GM23338 (cell line): ENCODE measurements around the gene ROPN1L. TPM values are rescaled to one million over a fixed set of nuclear protein-coding genes. Genes with fewer than 3 reads are reported as not detected.

Source experiments
- ATAC-seq: fragments of 200-7000 bp; cut with Tn5 transposase; 3 replicates; pipeline ENCODE4 v1.9.1; 2020
- DNase-seq: peaks from one replicate; pipeline ENCODE4 v3.0.0-alpha.2; 2015; ENCODE audit warnings: low spot score
- H2AFZ ChIP-seq: fragments of 200-600 bp; sonication (generic); 2 replicates; pipeline ENCODE4 v1.8.0; 2016; ENCODE audit warnings: antibody characterized with exemption, mild to moderate bottlenecking, moderate library complexity
- H3F3A ChIP-seq: fragments of 200-600 bp; sonication (generic); replicated peaks from 2 replicates; pipeline ENCODE4 v1.8.0; 2017; ENCODE audit warnings: antibody characterized with exemption, mixed run types, low read depth
- H3K27ac ChIP-seq: fragments of 200-600 bp; sonication (generic); 2 replicates; pipeline ENCODE4 v1.6.1; 2016; ENCODE audit warnings: low read depth
- H3K27me3 ChIP-seq: fragments of 200-600 bp; sonication (generic); 2 replicates; pipeline ENCODE4 v1.8.0; 2016; ENCODE audit warnings: mild to moderate bottlenecking, mixed run types, moderate library complexity; ENCODE audit not compliant: insufficient read depth
- H3K36me3 ChIP-seq: fragments of 200-600 bp; sonication (generic); 2 replicates; pipeline ENCODE4 v1.8.0; 2016; ENCODE audit warnings: mild to moderate bottlenecking; ENCODE audit not compliant: insufficient read depth
- H3K4me1 ChIP-seq: fragments of 200-600 bp; sonication (generic); 2 replicates; pipeline ENCODE4 v1.8.0; 2016; ENCODE audit warnings: mild to moderate bottlenecking, moderate library complexity; ENCODE audit not compliant: insufficient read depth
- H3K4me2 ChIP-seq: fragments of 200-600 bp; sonication (generic); 2 replicates; pipeline ENCODE4 v1.7.1; 2017; ENCODE audit warnings: mixed run types
- H3K4me3 ChIP-seq: fragments of 200-600 bp; sonication (generic); 2 replicates; pipeline ENCODE4 v1.6.1; 2016; ENCODE audit warnings: mixed run types
- H3K79me2 ChIP-seq: fragments of 200-600 bp; sonication (generic); replicated peaks from 2 replicates; pipeline ENCODE4 v1.8.0; 2017; ENCODE audit warnings: mild to moderate bottlenecking; ENCODE audit not compliant: insufficient read depth
- H3K9me2 ChIP-seq: fragments of 200-600 bp; sonication (generic); 2 replicates; pipeline ENCODE4 v1.8.0; 2017; ENCODE audit not compliant: insufficient read depth
- H4K20me1 ChIP-seq: fragments of 200-600 bp; sonication (generic); replicated peaks from 2 replicates; pipeline ENCODE4 v1.8.0; 2017; ENCODE audit warnings: mild to moderate bottlenecking; ENCODE audit not compliant: insufficient read depth
- H3K27ac Mint-ChIP-seq: 2 replicates; pipeline ENCODE4 v1.8.0; 2020; ENCODE audit warnings: inconsistent platforms, mild to moderate bottlenecking, moderate library complexity, mixed read lengths
- H3K27me3 Mint-ChIP-seq: 3 replicates; pipeline ENCODE4 v1.8.0; 2022; ENCODE audit warnings: low read depth, mild to moderate bottlenecking, moderate library complexity, mixed read lengths, inconsistent platforms; ENCODE audit not compliant: insufficient read depth, poor library complexity
- H3K36me3 Mint-ChIP-seq: 3 replicates; pipeline ENCODE4 v1.8.0; 2021; ENCODE audit warnings: low read depth, mild to moderate bottlenecking, inconsistent platforms, moderate library complexity, mixed read lengths
- H3K4me1 Mint-ChIP-seq: 3 replicates; pipeline ENCODE4 v1.8.0; 2020; ENCODE audit warnings: mild to moderate bottlenecking, inconsistent platforms, mixed read lengths
- H3K4me3 Mint-ChIP-seq: 3 replicates; pipeline ENCODE4 v1.8.0; 2021; ENCODE audit warnings: moderate library complexity, mild to moderate bottlenecking, inconsistent platforms, mixed read lengths
- H3K9me3 Mint-ChIP-seq: 3 replicates; pipeline ENCODE4 v1.8.0; 2020; ENCODE audit warnings: moderate library complexity, mild to moderate bottlenecking, inconsistent platforms, mixed read lengths
- CREB1 ChIP-seq: fragments of 250-450 bp; sonication (Bioruptor Pico); IDR thresholded peaks from 2 replicates; pipeline ENCODE4 v1.5.0; 2020; ENCODE audit warnings: low read depth, mild to moderate bottlenecking, moderate library complexity
- ETS1 ChIP-seq: IDR thresholded peaks from 2 replicates; pipeline ENCODE4 v1.6.1; 2016; ENCODE audit warnings: antibody characterized with exemption
- EZH2 ChIP-seq: fragments of 200-600 bp; sonication (generic); IDR thresholded peaks from one replicate; pipeline ENCODE4 v1.8.0; 2017; ENCODE audit warnings: antibody characterized with exemption, mild to moderate bottlenecking, low read depth; ENCODE audit not compliant: unreplicated experiment
- EZH2phosphoT487 ChIP-seq: fragments of 200-600 bp; sonication (generic); IDR thresholded peaks from one replicate; pipeline ENCODE4 v1.8.1; 2018; ENCODE audit warnings: antibody characterized with exemption; ENCODE audit not compliant: unreplicated experiment
- JUNB ChIP-seq: IDR thresholded peaks from one replicate; pipeline ENCODE4 v1.6.1; 2016; ENCODE audit warnings: antibody characterized with exemption; ENCODE audit not compliant: unreplicated experiment
- NANOG ChIP-seq: IDR thresholded peaks from 2 replicates; pipeline ENCODE4 v1.6.1; 2016; ENCODE audit warnings: antibody characterized with exemption, borderline replicate concordance
- POLR2AphosphoS5 ChIP-seq: IDR thresholded peaks from 2 replicates; pipeline ENCODE4 v1.6.1; 2016; ENCODE audit warnings: antibody characterized with exemption, low read depth
- STAT1 ChIP-seq: IDR thresholded peaks from one replicate; pipeline ENCODE4 v1.6.1; 2016; ENCODE audit warnings: antibody characterized with exemption; ENCODE audit not compliant: unreplicated experiment
- ZNF114 ChIP-seq: fragments of 250-450 bp; sonication (Bioruptor Pico); IDR thresholded peaks from 2 replicates; pipeline ENCODE4 v1.5.0; 2020; ENCODE audit warnings: mild to moderate bottlenecking, moderate library complexity
- ZNF331 ChIP-seq: fragments of 250-450 bp; sonication (Bioruptor Pico); IDR thresholded peaks from 2 replicates; pipeline ENCODE4 v1.5.0; 2020; ENCODE audit warnings: low read depth, mild to moderate bottlenecking, moderate library complexity
- polyA plus RNA-seq: library from polyadenylated mRNA; unstranded; fragments of >200 nt; fragmentation: Nextera tagmentation; extraction: Ambion mirVana; gene quantifications from 2 replicates; pipeline ENCODE4 v1.2.1, GENCODE V29; 2016
- total RNA-seq: library from RNA; depleted of rRNA; stranded (reverse); fragments of >200 nt; shearing (Covaris generic); gene quantifications from 2 replicates; pipeline ENCODE4 v1.2.3, GENCODE V29; 2014
- TF ChIP-seq, protein P1 (sequence below), 2 experiments: fragments of 200-600 bp in 1 of 2; sonication (generic) in 1 of 2; conservative IDR thresholded peaks; 2 replicates each; pipeline versions ENCODE4 v1.5.1 to v1.6.1; 2016 to 2017; ENCODE audit warnings: antibody characterized with exemption in 2 of 2, low read depth in 2 of 2, mild to moderate bottlenecking in 2 of 2, moderate library complexity in 1 of 2
- TF ChIP-seq, protein P2 (sequence below): fragments of 250-450 bp; sonication (Bioruptor Pico); IDR thresholded peaks from 2 replicates; pipeline ENCODE4 v1.5.0; 2020; ENCODE audit warnings: mild to moderate bottlenecking, moderate library complexity
- TF ChIP-seq, protein P3 (sequence below): IDR thresholded peaks from one replicate; pipeline ENCODE4 v1.6.1; 2018; ENCODE audit warnings: antibody characterized with exemption; ENCODE audit not compliant: unreplicated experiment

Gene ROPN1L
- total and polyA plus RNA-seq, 2 experiments from 2014 or later, result 0.57 TPM; not detected in 1

DNA sequence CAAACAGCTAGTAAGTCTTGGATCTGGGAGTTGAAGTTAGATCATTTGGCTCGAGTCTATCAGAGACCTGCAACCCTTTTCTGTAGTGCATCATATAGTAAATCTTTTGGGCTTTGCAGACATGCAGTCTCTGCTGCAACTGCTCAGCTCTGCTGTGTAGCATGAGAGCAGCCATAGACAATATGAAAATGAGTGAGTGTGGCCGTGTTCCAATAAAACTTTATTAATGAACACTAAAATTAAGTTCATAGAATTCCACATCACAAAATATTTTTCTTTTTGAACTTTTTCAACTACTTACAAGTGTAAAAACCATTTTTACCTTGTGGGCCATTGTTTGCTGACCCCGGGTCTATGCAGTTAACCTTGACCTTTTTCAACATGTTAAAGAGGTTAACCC is 35.2 kb downstream of the ROPN1L start:
- Histone ChIP-seq H2AFZ (no peak overlapping the region), H3F3A (no peaks in the 10 kb centered on the region), H3K4me1 (peaks cover 12% of the 10 kb centered on the region), H3K79me2 (no peaks in the 10 kb centered on the region), H3K27me3 (no peaks in the 10 kb centered on the region), H3K4me3 (no peak overlapping the region), H3K9me2 (no peaks in the 10 kb centered on the region), H3K27ac (no peak overlapping the region), H4K20me1 (no peaks in the 10 kb centered on the region), H3K36me3 (no peaks in the 10 kb centered on the region), H3K4me2 (no peak overlapping the region)
- DNase-seq (no peak), ATAC-seq (no peak)
- Mint-ChIP-seq H3K4me3 (no peak overlapping the region), H3K36me3 (peaks cover 3% of the 10 kb centered on the region; the same call in 1 of the 3 replicates), H3K27me3 (peaks cover 8% of the 10 kb centered on the region), H3K9me3 (peaks cover 11% of the 10 kb centered on the region; the same call in 2 of the 3 replicates), H3K27ac (no peak overlapping the region), H3K4me1 (peaks cover 22% of the 10 kb centered on the region)
- TF ChIP-seq EZH2phosphoT487 (no peak), POLR2AphosphoS5 (no peak), EZH2 (no peak), NANOG (no peak), ZNF114 (CRISPR knock-in tag) (no peak), ZNF331 (CRISPR knock-in tag) (no peak), ETS1 (no peak), CREB1 (no peak), JUNB (no peak), STAT1 (no peak)
- TF ChIP-seq, protein P1, sequence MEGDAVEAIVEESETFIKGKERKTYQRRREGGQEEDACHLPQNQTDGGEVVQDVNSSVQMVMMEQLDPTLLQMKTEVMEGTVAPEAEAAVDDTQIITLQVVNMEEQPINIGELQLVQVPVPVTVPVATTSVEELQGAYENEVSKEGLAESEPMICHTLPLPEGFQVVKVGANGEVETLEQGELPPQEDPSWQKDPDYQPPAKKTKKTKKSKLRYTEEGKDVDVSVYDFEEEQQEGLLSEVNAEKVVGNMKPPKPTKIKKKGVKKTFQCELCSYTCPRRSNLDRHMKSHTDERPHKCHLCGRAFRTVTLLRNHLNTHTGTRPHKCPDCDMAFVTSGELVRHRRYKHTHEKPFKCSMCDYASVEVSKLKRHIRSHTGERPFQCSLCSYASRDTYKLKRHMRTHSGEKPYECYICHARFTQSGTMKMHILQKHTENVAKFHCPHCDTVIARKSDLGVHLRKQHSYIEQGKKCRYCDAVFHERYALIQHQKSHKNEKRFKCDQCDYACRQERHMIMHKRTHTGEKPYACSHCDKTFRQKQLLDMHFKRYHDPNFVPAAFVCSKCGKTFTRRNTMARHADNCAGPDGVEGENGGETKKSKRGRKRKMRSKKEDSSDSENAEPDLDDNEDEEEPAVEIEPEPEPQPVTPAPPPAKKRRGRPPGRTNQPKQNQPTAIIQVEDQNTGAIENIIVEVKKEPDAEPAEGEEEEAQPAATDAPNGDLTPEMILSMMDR (conservative IDR thresholded peaks at IDR 0.05; ENCODE audit: low read depth in 2 of 2), result no peak
- TF ChIP-seq, protein P2, sequence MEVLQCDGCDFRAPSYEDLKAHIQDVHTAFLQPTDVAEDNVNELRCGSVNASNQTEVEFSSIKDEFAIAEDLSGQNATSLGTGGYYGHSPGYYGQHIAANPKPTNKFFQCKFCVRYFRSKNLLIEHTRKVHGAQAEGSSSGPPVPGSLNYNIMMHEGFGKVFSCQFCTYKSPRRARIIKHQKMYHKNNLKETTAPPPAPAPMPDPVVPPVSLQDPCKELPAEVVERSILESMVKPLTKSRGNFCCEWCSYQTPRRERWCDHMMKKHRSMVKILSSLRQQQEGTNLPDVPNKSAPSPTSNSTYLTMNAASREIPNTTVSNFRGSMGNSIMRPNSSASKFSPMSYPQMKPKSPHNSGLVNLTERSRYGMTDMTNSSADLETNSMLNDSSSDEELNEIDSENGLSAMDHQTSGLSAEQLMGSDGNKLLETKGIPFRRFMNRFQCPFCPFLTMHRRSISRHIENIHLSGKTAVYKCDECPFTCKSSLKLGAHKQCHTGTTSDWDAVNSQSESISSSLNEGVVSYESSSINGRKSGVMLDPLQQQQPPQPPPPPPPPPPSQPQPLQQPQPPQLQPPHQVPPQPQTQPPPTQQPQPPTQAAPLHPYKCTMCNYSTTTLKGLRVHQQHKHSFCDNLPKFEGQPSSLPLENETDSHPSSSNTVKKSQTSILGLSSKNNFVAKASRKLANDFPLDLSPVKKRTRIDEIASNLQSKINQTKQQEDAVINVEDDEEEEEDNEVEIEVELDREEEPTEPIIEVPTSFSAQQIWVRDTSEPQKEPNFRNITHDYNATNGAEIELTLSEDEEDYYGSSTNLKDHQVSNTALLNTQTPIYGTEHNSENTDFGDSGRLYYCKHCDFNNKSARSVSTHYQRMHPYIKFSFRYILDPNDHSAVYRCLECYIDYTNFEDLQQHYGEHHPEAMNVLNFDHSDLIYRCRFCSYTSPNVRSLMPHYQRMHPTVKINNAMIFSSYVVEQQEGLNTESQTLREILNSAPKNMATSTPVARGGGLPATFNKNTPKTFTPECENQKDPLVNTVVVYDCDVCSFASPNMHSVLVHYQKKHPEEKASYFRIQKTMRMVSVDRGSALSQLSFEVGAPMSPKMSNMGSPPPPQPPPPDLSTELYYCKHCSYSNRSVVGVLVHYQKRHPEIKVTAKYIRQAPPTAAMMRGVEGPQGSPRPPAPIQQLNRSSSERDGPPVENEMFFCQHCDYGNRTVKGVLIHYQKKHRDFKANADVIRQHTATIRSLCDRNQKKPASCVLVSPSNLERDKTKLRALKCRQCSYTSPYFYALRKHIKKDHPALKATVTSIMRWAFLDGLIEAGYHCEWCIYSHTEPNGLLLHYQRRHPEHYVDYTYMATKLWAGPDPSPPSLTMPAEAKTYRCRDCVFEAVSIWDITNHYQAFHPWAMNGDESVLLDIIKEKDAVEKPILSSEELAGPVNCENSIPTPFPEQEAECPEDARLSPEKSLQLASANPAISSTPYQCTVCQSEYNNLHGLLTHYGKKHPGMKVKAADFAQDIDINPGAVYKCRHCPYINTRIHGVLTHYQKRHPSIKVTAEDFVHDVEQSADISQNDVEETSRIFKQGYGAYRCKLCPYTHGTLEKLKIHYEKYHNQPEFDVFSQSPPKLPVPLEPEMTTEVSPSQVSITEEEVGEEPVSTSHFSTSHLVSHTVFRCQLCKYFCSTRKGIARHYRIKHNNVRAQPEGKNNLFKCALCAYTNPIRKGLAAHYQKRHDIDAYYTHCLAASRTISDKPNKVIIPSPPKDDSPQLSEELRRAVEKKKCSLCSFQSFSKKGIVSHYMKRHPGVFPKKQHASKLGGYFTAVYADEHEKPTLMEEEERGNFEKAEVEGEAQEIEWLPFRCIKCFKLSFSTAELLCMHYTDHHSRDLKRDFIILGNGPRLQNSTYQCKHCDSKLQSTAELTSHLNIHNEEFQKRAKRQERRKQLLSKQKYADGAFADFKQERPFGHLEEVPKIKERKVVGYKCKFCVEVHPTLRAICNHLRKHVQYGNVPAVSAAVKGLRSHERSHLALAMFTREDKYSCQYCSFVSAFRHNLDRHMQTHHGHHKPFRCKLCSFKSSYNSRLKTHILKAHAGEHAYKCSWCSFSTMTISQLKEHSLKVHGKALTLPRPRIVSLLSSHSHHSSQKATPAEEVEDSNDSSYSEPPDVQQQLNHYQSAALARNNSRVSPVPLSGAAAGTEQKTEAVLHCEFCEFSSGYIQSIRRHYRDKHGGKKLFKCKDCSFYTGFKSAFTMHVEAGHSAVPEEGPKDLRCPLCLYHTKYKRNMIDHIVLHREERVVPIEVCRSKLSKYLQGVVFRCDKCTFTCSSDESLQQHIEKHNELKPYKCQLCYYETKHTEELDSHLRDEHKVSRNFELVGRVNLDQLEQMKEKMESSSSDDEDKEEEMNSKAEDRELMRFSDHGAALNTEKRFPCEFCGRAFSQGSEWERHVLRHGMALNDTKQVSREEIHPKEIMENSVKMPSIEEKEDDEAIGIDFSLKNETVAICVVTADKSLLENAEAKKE (CRISPR knock-in tag), result no peak
- TF ChIP-seq, protein P3, sequence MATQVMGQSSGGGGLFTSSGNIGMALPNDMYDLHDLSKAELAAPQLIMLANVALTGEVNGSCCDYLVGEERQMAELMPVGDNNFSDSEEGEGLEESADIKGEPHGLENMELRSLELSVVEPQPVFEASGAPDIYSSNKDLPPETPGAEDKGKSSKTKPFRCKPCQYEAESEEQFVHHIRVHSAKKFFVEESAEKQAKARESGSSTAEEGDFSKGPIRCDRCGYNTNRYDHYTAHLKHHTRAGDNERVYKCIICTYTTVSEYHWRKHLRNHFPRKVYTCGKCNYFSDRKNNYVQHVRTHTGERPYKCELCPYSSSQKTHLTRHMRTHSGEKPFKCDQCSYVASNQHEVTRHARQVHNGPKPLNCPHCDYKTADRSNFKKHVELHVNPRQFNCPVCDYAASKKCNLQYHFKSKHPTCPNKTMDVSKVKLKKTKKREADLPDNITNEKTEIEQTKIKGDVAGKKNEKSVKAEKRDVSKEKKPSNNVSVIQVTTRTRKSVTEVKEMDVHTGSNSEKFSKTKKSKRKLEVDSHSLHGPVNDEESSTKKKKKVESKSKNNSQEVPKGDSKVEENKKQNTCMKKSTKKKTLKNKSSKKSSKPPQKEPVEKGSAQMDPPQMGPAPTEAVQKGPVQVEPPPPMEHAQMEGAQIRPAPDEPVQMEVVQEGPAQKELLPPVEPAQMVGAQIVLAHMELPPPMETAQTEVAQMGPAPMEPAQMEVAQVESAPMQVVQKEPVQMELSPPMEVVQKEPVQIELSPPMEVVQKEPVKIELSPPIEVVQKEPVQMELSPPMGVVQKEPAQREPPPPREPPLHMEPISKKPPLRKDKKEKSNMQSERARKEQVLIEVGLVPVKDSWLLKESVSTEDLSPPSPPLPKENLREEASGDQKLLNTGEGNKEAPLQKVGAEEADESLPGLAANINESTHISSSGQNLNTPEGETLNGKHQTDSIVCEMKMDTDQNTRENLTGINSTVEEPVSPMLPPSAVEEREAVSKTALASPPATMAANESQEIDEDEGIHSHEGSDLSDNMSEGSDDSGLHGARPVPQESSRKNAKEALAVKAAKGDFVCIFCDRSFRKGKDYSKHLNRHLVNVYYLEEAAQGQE, result no peak
